PC-9 (cell line): ENCODE results near the gene AOAH. TPM values are rescaled to one million over a fixed set of nuclear protein-coding genes. Genes with fewer than 3 reads are reported as not detected.

Experiments
- BruUV-seq: library from RNA; stranded (reverse); fragments of 400-500 nt; replicated peaks from 2 replicates; lab custom pipeline; 2021; lab: Mats Ljungman, UMichigan
- CTCF ChIA-PET: fragments of 300-600 bp; sonication (Branson Sonifier 250); formaldehyde crosslinking; loops from one replicate; lab custom pipeline; 2022; ENCODE audit warnings: antibody characterized with exemption; lab: Charles Lee
- POLR2A ChIA-PET: fragments of 300-600 bp; sonication (Branson Sonifier 250); formaldehyde crosslinking; loops from one replicate; lab custom pipeline; 2022; ENCODE audit warnings: antibody characterized with exemption; ENCODE audit not compliant: unreplicated experiment; lab: Charles Lee
- DNase-seq, 2 experiments: peaks; one replicate each; pipeline versions ENCODE4 v3.0.0 to v3.0.0-alpha.2; 2015 to 2022; ENCODE audit warnings: mixed read lengths in 1 of 2
- H2AFZ ChIP-seq: fragments of 200-600 bp; sonication (generic); 2 replicates; pipeline ENCODE4 v1.8.1; 2017; ENCODE audit warnings: antibody characterized with exemption
- H3F3A ChIP-seq: fragments of 200-600 bp; sonication (generic); 2 replicates; pipeline ENCODE4 v1.8.1; 2017; ENCODE audit warnings: antibody characterized with exemption, mild to moderate bottlenecking, low read depth; ENCODE audit not compliant: insufficient read depth
- H3K27ac ChIP-seq: fragments of 200-600 bp; sonication (generic); 2 replicates; pipeline ENCODE4 v1.6.1; 2016; ENCODE audit warnings: mixed run types
- H3K27me3 ChIP-seq: fragments of 200-600 bp; sonication (generic); 2 replicates; pipeline ENCODE4 v1.6.1; 2016; ENCODE audit warnings: low read depth, mixed run types; ENCODE audit not compliant: insufficient read depth
- H3K36me3 ChIP-seq: fragments of 200-600 bp; sonication (generic); 2 replicates; pipeline ENCODE4 v1.6.1; 2016; ENCODE audit warnings: low read depth, mixed run types
- H3K4me1 ChIP-seq: fragments of 200-600 bp; sonication (generic); replicated peaks from 2 replicates; pipeline ENCODE4 v1.6.1; 2016; ENCODE audit warnings: mixed run types; ENCODE audit not compliant: insufficient read depth
- H3K4me2 ChIP-seq: fragments of 200-600 bp; sonication (generic); 2 replicates; pipeline ENCODE4 v1.6.1; 2017; ENCODE audit warnings: mixed run types
- H3K4me3 ChIP-seq: fragments of 200-600 bp; sonication (generic); 2 replicates; pipeline ENCODE4 v1.6.1; 2016; ENCODE audit warnings: mixed run types
- H3K79me2 ChIP-seq: fragments of 200-600 bp; sonication (generic); 2 replicates; pipeline ENCODE4 v1.6.1; 2017; ENCODE audit warnings: low read depth, mixed run types
- H3K9me2 ChIP-seq: fragments of 200-600 bp; sonication (generic); 2 replicates; pipeline ENCODE4 v1.8.1; 2017; ENCODE audit warnings: mild to moderate bottlenecking; ENCODE audit not compliant: insufficient read depth
- H3K9me3 ChIP-seq: fragments of 200-600 bp; sonication (generic); 2 replicates; pipeline ENCODE4 v1.8.1; 2016; ENCODE audit warnings: low read depth; ENCODE audit not compliant: insufficient read depth
- H4K20me1 ChIP-seq: fragments of 200-600 bp; sonication (generic); 2 replicates; pipeline ENCODE4 v1.8.1; 2017; ENCODE audit not compliant: insufficient read depth
- EZH2 ChIP-seq: fragments of 200-600 bp; sonication (generic); IDR thresholded peaks from 2 replicates; pipeline ENCODE4 v1.8.0; 2017; ENCODE audit warnings: antibody characterized with exemption, low read depth
- intact Hi-C: fragments of 100-400 bp; cut with micrococcal nuclease; formaldehyde crosslinking; loops from one replicate; pipeline ENCODE4 v1.10.0; 2022; ENCODE audit not compliant: unreplicated experiment
- total RNA-seq: library from RNA; stranded (reverse); gene quantifications from 2 replicates; pipeline ENCODE4 v1.2.3, GENCODE V29; 2021
- TF ChIP-seq, protein P1 (sequence below): fragments of 200-600 bp; sonication (generic); conservative IDR thresholded peaks from 2 replicates; pipeline ENCODE4 v1.6.1; 2017; ENCODE audit warnings: mixed run types, antibody characterized with exemption, mild to moderate bottlenecking, moderate library complexity

AOAH gene
- total RNA-seq, 1 experiment from 2014 or later, result not detected

DNA sequence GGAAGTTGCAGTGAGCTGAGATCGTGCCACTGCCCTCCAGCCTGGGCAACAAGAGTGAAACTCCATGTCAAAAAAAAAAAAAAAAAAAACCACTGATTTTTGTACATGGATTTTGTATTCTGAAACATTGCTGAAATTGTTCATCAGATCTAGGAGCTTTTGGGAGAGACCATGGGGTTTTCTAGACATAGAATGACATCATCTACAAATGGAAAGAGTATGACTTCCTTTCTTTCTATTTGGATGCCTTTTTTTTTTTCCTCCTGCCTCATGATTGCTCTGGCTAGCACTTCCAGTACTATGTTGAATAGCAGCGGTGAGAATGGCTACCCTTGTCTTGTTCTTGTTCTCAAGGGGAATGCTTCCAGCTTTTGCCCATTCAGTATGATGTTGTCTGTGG lies 245.5 kb downstream of the AOAH start:
- DNase-seq, result no peak
- Histone ChIP-seq H3K9me3 (no peaks in the 10 kb centered on the region), H3K27me3 (peaks cover 40% of the 10 kb centered on the region), H2AFZ (no peak overlapping the region), H4K20me1 (no peaks in the 10 kb centered on the region), H3F3A (no peaks in the 10 kb centered on the region), H3K4me2 (no peak overlapping the region), H3K4me1 (no peaks in the 10 kb centered on the region), H3K36me3 (no peaks in the 10 kb centered on the region), H3K79me2 (no peaks in the 10 kb centered on the region), H3K27ac (no peak overlapping the region), H3K4me3 (no peak overlapping the region), H3K9me2 (no peaks in the 10 kb centered on the region)
- POLR2A ChIA-PET, result no interaction called here
- no TSS peak for BruUV-seq
- TF ChIP-seq, protein P1, sequence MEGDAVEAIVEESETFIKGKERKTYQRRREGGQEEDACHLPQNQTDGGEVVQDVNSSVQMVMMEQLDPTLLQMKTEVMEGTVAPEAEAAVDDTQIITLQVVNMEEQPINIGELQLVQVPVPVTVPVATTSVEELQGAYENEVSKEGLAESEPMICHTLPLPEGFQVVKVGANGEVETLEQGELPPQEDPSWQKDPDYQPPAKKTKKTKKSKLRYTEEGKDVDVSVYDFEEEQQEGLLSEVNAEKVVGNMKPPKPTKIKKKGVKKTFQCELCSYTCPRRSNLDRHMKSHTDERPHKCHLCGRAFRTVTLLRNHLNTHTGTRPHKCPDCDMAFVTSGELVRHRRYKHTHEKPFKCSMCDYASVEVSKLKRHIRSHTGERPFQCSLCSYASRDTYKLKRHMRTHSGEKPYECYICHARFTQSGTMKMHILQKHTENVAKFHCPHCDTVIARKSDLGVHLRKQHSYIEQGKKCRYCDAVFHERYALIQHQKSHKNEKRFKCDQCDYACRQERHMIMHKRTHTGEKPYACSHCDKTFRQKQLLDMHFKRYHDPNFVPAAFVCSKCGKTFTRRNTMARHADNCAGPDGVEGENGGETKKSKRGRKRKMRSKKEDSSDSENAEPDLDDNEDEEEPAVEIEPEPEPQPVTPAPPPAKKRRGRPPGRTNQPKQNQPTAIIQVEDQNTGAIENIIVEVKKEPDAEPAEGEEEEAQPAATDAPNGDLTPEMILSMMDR, result no peak
- TF ChIP-seq EZH2, result no peak
- intact Hi-C loops, result no loop called here
- CTCF ChIA-PET, result interaction anchor here (0.6 kb wide), 1 partner anchor 1459 kb away, joined by 4 read pairs; no protein-coding TSS in a partner anchor

DNA sequence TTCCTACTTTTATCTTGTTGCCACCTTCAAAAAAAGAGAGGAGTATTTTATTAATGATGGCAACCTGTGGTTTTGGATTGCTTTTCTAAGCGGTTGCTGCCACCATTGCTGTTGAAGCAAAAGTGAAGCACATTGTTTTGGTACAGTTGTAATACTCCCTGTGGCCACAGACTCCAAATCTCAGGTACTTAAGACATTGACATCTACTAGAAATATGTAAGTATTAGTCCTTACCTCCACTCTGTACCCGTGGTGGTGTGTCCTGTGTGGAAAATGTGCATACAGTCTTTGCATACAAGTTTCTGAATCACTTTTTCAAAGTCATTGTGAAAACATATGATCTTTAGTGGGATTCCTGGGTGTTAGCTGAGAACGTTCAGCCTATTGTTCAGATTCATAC lies 248.9 kb downstream of the AOAH start:
- DNase-seq, result no peak
- H3K36me3 ChIP-seq, result no peaks in the 10 kb centered on the region
- TF ChIP-seq, protein P1, result no peak
- TF ChIP-seq EZH2, result no peak
- no peaks in the 10 kb centered on the region for H3F3A ChIP-seq
- intact Hi-C loops, result no loop called here
- no peak overlapping the region for H3K4me2 ChIP-seq
- no peak overlapping the region for H2AFZ ChIP-seq
- no peak overlapping the region for H3K4me3 ChIP-seq
- no peak overlapping the region for H3K27ac ChIP-seq
- H4K20me1 ChIP-seq, result no peaks in the 10 kb centered on the region
- BruUV-seq, result no TSS peak
- CTCF ChIA-PET, result interaction anchor here (0.6 kb wide), 1 partner anchor 111 kb away, joined by 4 read pairs; no protein-coding TSS in a partner anchor
- H3K27me3 ChIP-seq, result peaks cover 11% of the 10 kb centered on the region
- POLR2A ChIA-PET, result interaction anchor here (0.6 kb wide), 1 partner anchor 20 kb away, joined by 11 read pairs; no protein-coding TSS in a partner anchor
- H3K79me2 ChIP-seq, result no peaks in the 10 kb centered on the region
- no peaks in the 10 kb centered on the region for H3K4me1 ChIP-seq
- no peaks in the 10 kb centered on the region for H3K9me3 ChIP-seq
- H3K9me2 ChIP-seq, result no peaks in the 10 kb centered on the region

DNA sequence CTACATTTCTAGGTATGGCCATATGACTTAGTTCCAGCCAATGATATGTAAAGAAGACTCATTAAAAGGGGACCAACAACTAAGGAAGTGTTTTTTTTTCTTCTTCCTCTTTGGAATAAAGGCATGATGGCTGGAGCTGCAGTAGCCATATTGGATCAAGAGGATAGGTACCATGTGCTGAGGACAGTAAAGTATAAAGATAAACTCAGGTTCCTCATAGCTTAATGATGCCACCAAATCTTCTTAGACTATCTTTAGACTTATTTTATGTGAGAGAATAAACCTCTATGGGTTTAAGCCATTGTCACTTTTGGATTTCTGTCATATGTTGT lies 249.3 kb downstream of the AOAH start:
- BruUV-seq, result no TSS peak
- intact Hi-C loops, result no loop called here
- H3K4me2 ChIP-seq, result no peak overlapping the region
- H3K9me2 ChIP-seq, result no peaks in the 10 kb centered on the region
- ChIA-PET CTCF (interaction anchor here (0.6 kb wide), 1 partner anchor 111 kb away, joined by 4 read pairs; no protein-coding TSS in a partner anchor), POLR2A (interaction anchor here (0.6 kb wide), 1 partner anchor 19 kb away, joined by 11 read pairs; no protein-coding TSS in a partner anchor)
- no peak for DNase-seq
- no peaks in the 10 kb centered on the region for H3K36me3 ChIP-seq
- H4K20me1 ChIP-seq, result no peaks in the 10 kb centered on the region
- H3K79me2 ChIP-seq, result no peaks in the 10 kb centered on the region
- peaks cover 7% of the 10 kb centered on the region; the same call in 1 of the 2 replicates for H3K27me3 ChIP-seq
- no peak for TF ChIP-seq EZH2
- TF ChIP-seq, protein P1, result no peak
- no peak overlapping the region for H3K4me3 ChIP-seq
- H3K9me3 ChIP-seq, result no peaks in the 10 kb centered on the region
- no peak overlapping the region for H2AFZ ChIP-seq
- H3F3A ChIP-seq, result no peaks in the 10 kb centered on the region
- no peaks in the 10 kb centered on the region for H3K4me1 ChIP-seq
- no peak overlapping the region for H3K27ac ChIP-seq
